BJ (cell line): ENCODE results near the gene KCNG3. TPM values are rescaled to one million over a fixed set of nuclear protein-coding genes. Genes with fewer than 3 reads are reported as not detected.
A peak's percentile ranks its signal among the peaks of the same experiment; 100 is the strongest.

Experiments used
- CTCF ChIA-PET: fragments of 350-600 bp; formaldehyde crosslinking; extraction: SDS; loops from one replicate; lab custom pipeline; 2021; ENCODE audit warnings: antibody characterized with exemption, inconsistent platforms; lab: Yijun Ruan, JAX
- POLR2A ChIA-PET: fragments of 300-600 bp; sonication (Branson Sonifier 250); formaldehyde crosslinking; extraction: SDS; loops from one replicate; lab custom pipeline; 2021; ENCODE audit warnings: antibody characterized with exemption; lab: Charles Lee
- DNase-seq: peaks from one replicate; pipeline ENCODE4 v3.0.0-alpha.2; 2011; ENCODE audit warnings: low read depth
- H3K27me3 ChIP-seq: 2 replicates; pipeline ENCODE4 v1.6.0; 2011; ENCODE audit warnings: low read length; ENCODE audit not compliant: control insufficient read depth, insufficient read depth
- H3K36me3 ChIP-seq: 2 replicates; pipeline ENCODE4 v1.5.1; 2011; ENCODE audit warnings: low read length; ENCODE audit not compliant: control insufficient read depth, insufficient read depth
- H3K4me3 ChIP-seq: 2 replicates; pipeline ENCODE4 v1.5.1; 2011; ENCODE audit warnings: low read depth, mild to moderate bottlenecking, control low read depth, low read length
- CTCF ChIP-seq: IDR thresholded peaks from 2 replicates; pipeline ENCODE4 v1.5.1; 2011; ENCODE audit warnings: low read depth, mild to moderate bottlenecking, control low read depth, inconsistent platforms, low read length, moderate library complexity; ENCODE audit not compliant: insufficient read depth
- polyA minus RNA-seq: library from RNA; depleted of rRNA, polyadenylated mRNA; stranded (reverse); fragments of >200 nt; gene quantifications from 2 replicates; pipeline ENCODE4 v1.2.3, GENCODE V29; 2011; rRNA and poly(A)+ RNA removed
- polyA plus RNA-seq: library from polyadenylated mRNA; depleted of rRNA; stranded (reverse); fragments of >200 nt; gene quantifications from 2 replicates; pipeline ENCODE4 v1.2.3, GENCODE V29; 2011; rRNA removed

Gene KCNG3
- not detected in 2 replicates for polyA plus RNA-seq
- not detected in 2 replicates for polyA minus RNA-seq

- Histone ChIP-seq H3K36me3 (no peaks in the 10 kb centered on the region), H3K4me3 (peak within 1 kb of the TSS; percentile 43), H3K27me3 (peaks cover 21% of the 10 kb centered on the region)
- DNase-seq: no peak
- ChIA-PET POLR2A (interaction anchor here (0.6 kb wide), 1 partner anchor 317 kb away, joined by 5 read pairs; no protein-coding TSS in a partner anchor), CTCF (interaction anchor here (0.7 to 2.0 kb wide), 5 partner anchors 11 to 170 kb away, joined by 3 to 6 read pairs (median 3); no protein-coding TSS in a partner anchor)
- TF ChIP-seq CTCF: no peak
Measured at GRCh38 chr2:42493468-42494354, at the start of gene KCNG3. Gene KCNG3, minus strand, starts transcription at chr2:42493982. Its CDS starts 481 bp downstream, at chr2:42493501.

- no peak for DNase-seq
- Histone ChIP-seq H3K36me3 (no peaks in the 10 kb centered on the region), H3K27me3 (no peaks in the 10 kb centered on the region), H3K4me3 (no peak overlapping the region)
- no peak for TF ChIP-seq CTCF
- POLR2A ChIA-PET: no interaction called here
- CTCF ChIA-PET: no interaction called here
Measured at GRCh38 chr2:42542871-42543270, 49.1 kb upstream of the KCNG3 start.

- Histone ChIP-seq H3K36me3 (no peaks in the 10 kb centered on the region), H3K4me3 (no peak overlapping the region), H3K27me3 (no peaks in the 10 kb centered on the region)
- no peak for DNase-seq
- ChIA-PET POLR2A (no interaction called here), CTCF (interaction anchor here (0.5 kb wide), 1 partner anchor 578 kb away, joined by 3 read pairs; no protein-coding TSS in a partner anchor)
- TF ChIP-seq CTCF: no peak
Measured at GRCh38 chr2:42537493-42537892, 43.7 kb upstream of the KCNG3 start.

GRCh38 chr2:42532397-42532796, 38.6 kb upstream of the KCNG3 start:
- no peaks in the 10 kb centered on the region for H3K27me3 ChIP-seq
- POLR2A ChIA-PET: no interaction called here
- no peak overlapping the region for H3K4me3 ChIP-seq
- no peak for TF ChIP-seq CTCF
- H3K36me3 ChIP-seq: no peaks in the 10 kb centered on the region
- DNase-seq: no peak
- CTCF ChIA-PET: no interaction called here

GRCh38 chr2:42523341-42523740, 29.6 kb upstream of the KCNG3 start:
- Histone ChIP-seq H3K27me3 (no peaks in the 10 kb centered on the region), H3K36me3 (no peaks in the 10 kb centered on the region), H3K4me3 (no peak overlapping the region)
- POLR2A ChIA-PET: no interaction called here
- CTCF ChIA-PET: interaction anchor here (1.1 to 2.1 kb wide), 3 partner anchors 9 to 28 kb away, joined by 3 to 8 read pairs (median 3); no protein-coding TSS in a partner anchor
- DNase-seq: no peak
- no peak for TF ChIP-seq CTCF
